HepG2 (cell line): ENCODE measurements around the gene PDIA6. TPM values are rescaled to one million over a fixed set of nuclear protein-coding genes. Genes with fewer than 3 reads are reported as not detected.

ENCODE experiments used
- ATAC-seq: fragments of 200-7000 bp; cut with Tn5 transposase; 3 replicates; pipeline ENCODE4 v1.9.1; 2020; ENCODE audit warnings: mild to moderate bottlenecking, moderate library complexity
- BruUV-seq: library from RNA; stranded (reverse); fragments of 400-500 nt; replicated peaks from 2 replicates; lab custom pipeline; 2021; lab: Mats Ljungman, UMichigan
- CTCF ChIA-PET: fragments of 300-600 bp; formaldehyde crosslinking; extraction: SDS; loops from one replicate; lab custom pipeline; 2021; ENCODE audit warnings: low total read pairs, inconsistent platforms, low intra/inter-chr PET ratio; lab: Yijun Ruan, JAX
- POLR2A ChIA-PET: fragments of 350-600 bp; sonication (Branson Sonifier 250); formaldehyde crosslinking; loops from one replicate; lab custom pipeline; 2020; ENCODE audit warnings: antibody characterized with exemption, inconsistent platforms; lab: Yijun Ruan, JAX
- DNase-seq: peaks from one replicate; pipeline ENCODE4 v3.0.0-alpha.2; 2015; ENCODE audit warnings: low spot score
- FAIRE-seq: peaks from 3 replicates; lab custom pipeline; 2011; peaks lifted over from hg19 to GRCh38; lab: Jason Lieb, UNC
- H2AFZ ChIP-seq: one replicate; pipeline ENCODE4 v1.6.1; 2011; ENCODE audit warnings: low read length, inconsistent platforms
- H3K27ac ChIP-seq: fragments of 300-600 bp; 3 replicates; pipeline ENCODE4 v1.8.0; 2011; ENCODE audit warnings: mixed run types, mild to moderate bottlenecking, mixed read lengths, low read length, inconsistent platforms; ENCODE audit not compliant: insufficient read depth; ENCODE audit errors: extremely low read length
- H3K27me3 ChIP-seq, 2 experiments: fragments of 200-600 bp in 1 of 2; 2 replicates in 1 of 2; 3 replicates in 1 of 2; pipeline versions ENCODE4 v1.6.0 to v1.8.0; 2011; ENCODE audit warnings: low read length in 2 of 2, mild to moderate bottlenecking in 2 of 2, moderate library complexity in 2 of 2, inconsistent platforms in 1 of 2; ENCODE audit not compliant: insufficient read depth in 2 of 2, control insufficient read depth in 1 of 2
- H3K36me3 ChIP-seq, 2 experiments: fragments of 200-600 bp in 1 of 2; replicated peaks in 1 of 2; 2 replicates in 1 of 2; 3 replicates in 1 of 2; pipeline versions ENCODE4 v1.5.1 to v1.8.0; 2011; ENCODE audit warnings: low read length in 2 of 2, inconsistent platforms in 1 of 2; ENCODE audit not compliant: insufficient read depth in 2 of 2, control insufficient read depth in 1 of 2
- H3K4me1 ChIP-seq: 2 replicates; pipeline ENCODE4 v1.5.1; 2012; ENCODE audit warnings: low read length, inconsistent platforms; ENCODE audit not compliant: insufficient read depth
- H3K4me2 ChIP-seq: 2 replicates; pipeline ENCODE4 v1.6.0; 2011; ENCODE audit warnings: low read depth, low read length, inconsistent platforms
- H3K4me3 ChIP-seq, 3 experiments: fragments of 200-600 bp in 1 of 3; sonication (generic), shearing (Covaris generic) in 1 of 3; replicated peaks in 1 of 3; 2 replicates each; pipeline ENCODE4 v1.5.1; 2011 to 2016; ENCODE audit warnings: low read length in 3 of 3, inconsistent platforms in 2 of 3, low read depth in 2 of 3, mild to moderate bottlenecking in 2 of 3, control low read depth in 1 of 3, mixed read lengths in 1 of 3; ENCODE audit not compliant: insufficient read depth in 1 of 3
- H3K79me2 ChIP-seq: one replicate; pipeline ENCODE4 v1.6.1; 2011; ENCODE audit warnings: low read length, inconsistent platforms; ENCODE audit not compliant: insufficient read depth
- H3K9ac ChIP-seq: 2 replicates; pipeline ENCODE4 v1.6.0; 2011; ENCODE audit warnings: mild to moderate bottlenecking, low read depth, low read length, inconsistent platforms; ENCODE audit not compliant: insufficient read depth
- H3K9me3 ChIP-seq: 2 replicates; pipeline ENCODE4 v1.5.1; 2012; ENCODE audit warnings: mild to moderate bottlenecking, low read length
- H4K20me1 ChIP-seq: 2 replicates; pipeline ENCODE4 v1.6.0; 2011; ENCODE audit warnings: inconsistent platforms, mild to moderate bottlenecking, low read length, moderate library complexity; ENCODE audit not compliant: insufficient read depth
- DPF2 ChIP-seq: sonication (generic); formaldehyde crosslinking; IDR thresholded peaks from 2 replicates; pipeline ENCODE4 v1.4.0; 2020; ENCODE audit warnings: mild to moderate bottlenecking, low read depth, missing genetic modification reagents, borderline replicate concordance
- ETV5 ChIP-seq: IDR thresholded peaks from 2 replicates; pipeline ENCODE4 v1.6.1; 2018; ENCODE audit warnings: missing biosample characterization, missing genetic modification reagents, inconsistent platforms, borderline replicate concordance
- MTA1 ChIP-seq: sonication (generic); formaldehyde crosslinking; IDR thresholded peaks from 2 replicates; pipeline ENCODE4 v1.4.0; 2020; ENCODE audit warnings: missing genetic modification reagents, mild to moderate bottlenecking, borderline replicate concordance
- NFYB ChIP-seq: sonication (generic); formaldehyde crosslinking; IDR thresholded peaks from 2 replicates; pipeline ENCODE4 v1.4.0; 2020; ENCODE audit warnings: missing genetic modification reagents
- NR2F1 ChIP-seq, 2 experiments: fragments of 450-650 bp in 1 of 2; formaldehyde crosslinking in 1 of 2; IDR thresholded peaks; 2 replicates each; pipeline versions ENCODE4 v1.5.0 to v1.6.1; 2016 to 2020; ENCODE audit warnings: mild to moderate bottlenecking in 1 of 2, missing compliant biosample characterization in 1 of 2, missing genetic modification reagents in 1 of 2, moderate library complexity in 1 of 2
- SRSF9 ChIP-seq: fragments of 200-400 bp; formaldehyde crosslinking; IDR thresholded peaks from 2 replicates; pipeline ENCODE4 v1.6.1; 2018; ENCODE audit warnings: borderline replicate concordance, mild to moderate bottlenecking, low read depth, low read length; ENCODE audit not compliant: insufficient read depth, poor library complexity, severe bottlenecking
- XRCC5 ChIP-seq: fragments of 200-400 bp; formaldehyde crosslinking; optimal IDR thresholded peaks from 2 replicates; pipeline ENCODE3; 2017; ENCODE audit warnings: mild to moderate bottlenecking, low read length
- ZBED4 ChIP-seq: sonication (generic); formaldehyde crosslinking; IDR thresholded peaks from 2 replicates; pipeline ENCODE4 v1.4.0; 2020; ENCODE audit warnings: missing genetic modification reagents, borderline replicate concordance
- ZFP82 ChIP-seq: sonication (generic); formaldehyde crosslinking; IDR thresholded peaks from 2 replicates; pipeline ENCODE4 v1.5.1; 2020; ENCODE audit warnings: mild to moderate bottlenecking, missing genetic modification reagents, borderline replicate concordance
- ZNF292 ChIP-seq: sonication (generic); formaldehyde crosslinking; IDR thresholded peaks from 2 replicates; pipeline ENCODE4 v1.8.1; 2022; ENCODE audit warnings: mild to moderate bottlenecking, low read depth, missing genetic modification reagents, borderline replicate concordance
- WGBS: methylation state at CpG from one replicate; pipeline ENCODE4 v1.1.6; 2017; ENCODE audit warnings: low lambda C conversion rate; 5-methylcytosine and 5-hydroxymethylcytosine counted together
- in situ Hi-C: cut with HindIII; loops from 2 replicates; pipeline ENCODE4 v1.10.0; 2017; ENCODE audit warnings: low pct_unique_long_range_greater_than_20kb; ENCODE audit not compliant: extremely low pct_ligation_motif_present
- intact Hi-C: fragments of 100-400 bp; cut with micrococcal nuclease; formaldehyde crosslinking; loops from one replicate; pipeline ENCODE4 v1.10.0; 2022; ENCODE audit not compliant: unreplicated experiment
- polyA plus RNA-seq, 8 experiments: library from polyadenylated mRNA; depleted of rRNA in 3 of 8; stranded (reverse) in 7 of 8; unstranded in 1 of 8; fragments of >200 nt; fragmentation: Illumina TruSeq in 4 of 8; extraction: Trizol in 4 of 8; gene quantifications; 2 replicates each; pipeline versions ENCODE4 v1.2.1 to v1.2.3, GENCODE V29; 2011 to 2016; ENCODE audit warnings: low read depth in 4 of 8, missing spikeins in 1 of 8, mixed read lengths in 1 of 8; ENCODE audit not compliant: insufficient read depth in 1 of 8
- total RNA-seq, 5 experiments: library from RNA; depleted of rRNA; stranded (reverse); fragments of >200 nt; fragmentation: Illumina TruSeq; extraction: Trizol; gene quantifications; 2 replicates each; pipeline ENCODE4 v1.2.3, GENCODE V29; 2016; ENCODE audit warnings: low read depth in 1 of 5
- TF ChIP-seq, protein P1 (sequence below): sonication (generic); formaldehyde crosslinking; IDR thresholded peaks from 2 replicates; pipeline ENCODE4 v1.9.0; 2022; ENCODE audit warnings: missing genetic modification reagents, mild to moderate bottlenecking, borderline replicate concordance
- TF ChIP-seq, protein P2 (sequence below): IDR thresholded peaks from 2 replicates; pipeline ENCODE4 v1.6.1; 2016; ENCODE audit warnings: mild to moderate bottlenecking
- TF ChIP-seq, protein P3 (sequence below): sonication (generic); formaldehyde crosslinking; IDR thresholded peaks from 2 replicates; pipeline ENCODE4 v1.5.0; 2020; ENCODE audit warnings: missing genetic modification reagents

The PDIA6 gene
- total and polyA plus RNA-seq, 2 of the 13 experiments (the other 11 are each of a cell fraction or from before 2014, with no cell fraction given): 586 to 642 TPM

DNA sequence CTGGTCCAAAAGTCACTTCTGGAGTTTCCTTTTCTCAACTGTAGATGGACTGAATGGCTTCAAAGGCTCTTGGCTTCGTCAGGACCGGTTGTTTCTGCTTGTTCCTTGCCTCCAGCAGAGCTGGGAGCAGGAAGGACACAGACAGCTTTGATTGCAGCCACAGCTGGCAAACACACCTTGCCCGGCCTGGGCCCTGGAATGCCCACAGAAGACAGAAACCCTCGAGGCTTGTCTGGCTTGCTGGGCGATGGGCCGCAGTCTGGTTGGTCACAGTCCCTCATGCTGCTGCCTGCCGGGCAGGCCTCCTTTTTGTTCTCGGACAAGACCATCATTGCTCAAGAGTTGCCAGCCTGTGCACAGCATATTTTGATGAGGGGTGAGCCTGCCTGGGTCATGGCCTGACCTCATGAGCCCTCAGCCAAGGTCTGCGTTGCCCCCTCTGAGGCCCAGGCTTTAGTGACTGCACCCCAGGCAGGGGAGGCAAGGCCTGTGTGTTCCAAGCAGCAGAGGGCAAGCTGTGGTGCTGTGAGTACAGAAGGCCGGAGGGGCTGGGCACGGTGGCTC, 53.4 kb downstream of the PDIA6 start:
- intact Hi-C loops: no loop called here
- no peak for TF ChIP-seq MTA1 (CRISPR knock-in tag)
- no peak for TF ChIP-seq ZFP82 (CRISPR knock-in tag)
- no peak for TF ChIP-seq XRCC5
- TF ChIP-seq, protein P1, sequence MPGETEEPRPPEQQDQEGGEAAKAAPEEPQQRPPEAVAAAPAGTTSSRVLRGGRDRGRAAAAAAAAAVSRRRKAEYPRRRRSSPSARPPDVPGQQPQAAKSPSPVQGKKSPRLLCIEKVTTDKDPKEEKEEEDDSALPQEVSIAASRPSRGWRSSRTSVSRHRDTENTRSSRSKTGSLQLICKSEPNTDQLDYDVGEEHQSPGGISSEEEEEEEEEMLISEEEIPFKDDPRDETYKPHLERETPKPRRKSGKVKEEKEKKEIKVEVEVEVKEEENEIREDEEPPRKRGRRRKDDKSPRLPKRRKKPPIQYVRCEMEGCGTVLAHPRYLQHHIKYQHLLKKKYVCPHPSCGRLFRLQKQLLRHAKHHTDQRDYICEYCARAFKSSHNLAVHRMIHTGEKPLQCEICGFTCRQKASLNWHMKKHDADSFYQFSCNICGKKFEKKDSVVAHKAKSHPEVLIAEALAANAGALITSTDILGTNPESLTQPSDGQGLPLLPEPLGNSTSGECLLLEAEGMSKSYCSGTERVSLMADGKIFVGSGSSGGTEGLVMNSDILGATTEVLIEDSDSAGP (CRISPR knock-in tag): peak; percentile 49; the same call in 1 of the 2 replicates
- TF ChIP-seq, protein P2, sequence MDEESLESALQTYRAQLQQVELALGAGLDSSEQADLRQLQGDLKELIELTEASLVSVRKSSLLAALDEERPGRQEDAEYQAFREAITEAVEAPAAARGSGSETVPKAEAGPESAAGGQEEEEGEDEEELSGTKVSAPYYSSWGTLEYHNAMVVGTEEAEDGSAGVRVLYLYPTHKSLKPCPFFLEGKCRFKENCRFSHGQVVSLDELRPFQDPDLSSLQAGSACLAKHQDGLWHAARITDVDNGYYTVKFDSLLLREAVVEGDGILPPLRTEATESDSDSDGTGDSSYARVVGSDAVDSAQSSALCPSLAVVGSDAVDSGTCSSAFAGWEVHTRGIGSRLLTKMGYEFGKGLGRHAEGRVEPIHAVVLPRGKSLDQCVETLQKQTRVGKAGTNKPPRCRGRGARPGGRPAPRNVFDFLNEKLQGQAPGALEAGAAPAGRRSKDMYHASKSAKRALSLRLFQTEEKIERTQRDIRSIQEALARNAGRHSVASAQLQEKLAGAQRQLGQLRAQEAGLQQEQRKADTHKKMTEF: no peak
- TF ChIP-seq, protein P3, sequence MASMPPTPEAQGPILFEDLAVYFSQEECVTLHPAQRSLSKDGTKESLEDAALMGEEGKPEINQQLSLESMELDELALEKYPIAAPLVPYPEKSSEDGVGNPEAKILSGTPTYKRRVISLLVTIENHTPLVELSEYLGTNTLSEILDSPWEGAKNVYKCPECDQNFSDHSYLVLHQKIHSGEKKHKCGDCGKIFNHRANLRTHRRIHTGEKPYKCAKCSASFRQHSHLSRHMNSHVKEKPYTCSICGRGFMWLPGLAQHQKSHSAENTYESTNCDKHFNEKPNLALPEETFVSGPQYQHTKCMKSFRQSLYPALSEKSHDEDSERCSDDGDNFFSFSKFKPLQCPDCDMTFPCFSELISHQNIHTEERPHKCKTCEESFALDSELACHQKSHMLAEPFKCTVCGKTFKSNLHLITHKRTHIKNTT (CRISPR knock-in tag): no peak
- 0 out of 2 replicates have a peak, but pooled peaks have one; percentile 7 for TF ChIP-seq DPF2 (CRISPR knock-in tag)
- TF ChIP-seq SRSF9: no peak
- TF ChIP-seq NFYB (CRISPR knock-in tag): no peak
- TF ChIP-seq ZBED4 (CRISPR knock-in tag): no peak
- 0 out of 2 replicates have a peak, but pooled peaks have one; percentile 68 for TF ChIP-seq ZNF292 (CRISPR knock-in tag)
- 0 out of 2 replicates have a peak, but pooled peaks have one; percentile 4 for TF ChIP-seq ETV5
- TF ChIP-seq NR2F1 (CRISPR knock-in tag; IDR thresholded peaks at IDR 0.05): no peak; a peak in 1 of 4 replicates

More for the DNA sequence above, 53.4 kb downstream of the PDIA6 start:
- FAIRE-seq: peak; percentile 37
- Histone ChIP-seq H3K4me2 (peak overlapping the region; percentile 60), H3K27ac (no peak overlapping the region), H3K4me1 (peaks cover 54% of the 10 kb centered on the region), H3K36me3 (no peaks in the 10 kb centered on the region), H3K27me3 (peaks cover 5 to 53% of the 10 kb centered on the region in 2 experiments; a peak in 4 of 5 replicates), H3K4me3 (peak overlapping the region in 1 of 3 experiments; percentile 38; a peak in 1 of 6 replicates), H4K20me1 (no peaks in the 10 kb centered on the region), H3K9ac (no peak overlapping the region), H3K9me3 (no peaks in the 10 kb centered on the region), H3K79me2 (no peaks in the 10 kb centered on the region), H2AFZ (no peak overlapping the region)
- peak; percentile 30 for ATAC-seq
- ChIA-PET POLR2A (no interaction called here), CTCF (no interaction called here)
- no peak for DNase-seq
- in situ Hi-C loops: no loop called here
- no TSS peak for BruUV-seq
- WGBS: 0% methylated on average over 4 of the region's 11 CpGs
